ENCODE data around the gene MBD5.

- TF ChIP-seq CTCF (IDR thresholded peaks at IDR 0.05), result no peak
- no peak for TF ChIP-seq EZH2 (IDR thresholded peaks at IDR 0.05; ENCODE audit: borderline replicate concordance, insufficient read depth, low read depth, low read length, poor library complexity, severe bottlenecking)
These were observed 500.3 kb downstream of the MBD5 start for GRCh38 chr2:148521181-148521580.
